ENCODE results near the gene DPP6.
A peak's percentile ranks its signal among the peaks of the same experiment; 100 is the strongest.

Gene DPP6

GRCh38 chr7:154744256-154744860, 692.2 kb downstream of the DPP6 start:
- DNase-seq = peak in 1 of 2 experiments; percentile 18

GRCh38 chr7:154744861-154745258, 692.7 kb downstream of the DPP6 start:
- no peak for DNase-seq

GRCh38 chr7:154746571-154747360, 694.6 kb downstream of the DPP6 start:
- no peak for DNase-seq

- DNase-seq = no peak
These were observed 696.0 kb downstream of the DPP6 start for GRCh38 chr7:154748089-154748786.

GRCh38 chr7:154750353-154750801, 698.2 kb downstream of the DPP6 start:
- DNase-seq = no peak

GRCh38 chr7:154753226-154753625, 701.0 kb downstream of the DPP6 start:
- DNase-seq = no peak

GRCh38 chr7:154757756-154758155, 705.6 kb downstream of the DPP6 start:
- DNase-seq = no peak

GRCh38 chr7:154759989-154760388, 707.8 kb downstream of the DPP6 start:
- no peak for DNase-seq

GRCh38 chr7:154765118-154765517, 712.9 kb downstream of the DPP6 start:
- DNase-seq = no peak

GRCh38 chr7:154767142-154767541, 714.9 kb downstream of the DPP6 start:
- no peak for DNase-seq

- DNase-seq = no peak
These were observed 715.7 kb downstream of the DPP6 start for GRCh38 chr7:154767821-154768415.

GRCh38 chr7:154769001-154769400, 716.8 kb downstream of the DPP6 start:
- no peak for DNase-seq

- no peak for DNase-seq
These were observed 717.3 kb downstream of the DPP6 start for GRCh38 chr7:154769527-154769926.

- no peak for DNase-seq
These were observed 718.2 kb downstream of the DPP6 start for GRCh38 chr7:154770361-154770760.

GRCh38 chr7:154770962-154771361, 718.8 kb downstream of the DPP6 start:
- no peak for DNase-seq

GRCh38 chr7:154774303-154774969, 722.2 kb downstream of the DPP6 start:
- no peak for DNase-seq

- DNase-seq = no peak
These were observed 723.5 kb downstream of the DPP6 start for GRCh38 chr7:154775681-154776080.

GRCh38 chr7:154776350-154776749, 724.2 kb downstream of the DPP6 start:
- no peak for DNase-seq

GRCh38 chr7:154777023-154777422, 724.8 kb downstream of the DPP6 start:
- DNase-seq = no peak

GRCh38 chr7:154777489-154777888, 725.3 kb downstream of the DPP6 start:
- DNase-seq = no peak

- DNase-seq = no peak
These were observed 725.7 kb downstream of the DPP6 start for GRCh38 chr7:154777908-154778307.

GRCh38 chr7:154781369-154782303, 729.4 kb downstream of the DPP6 start:
- no peak for DNase-seq

All from NCI-H1930 (cell line).